HepG2 (cell line): ENCODE data around the gene PRKAR1A. TPM values are rescaled to one million over a fixed set of nuclear protein-coding genes. Genes with fewer than 3 reads are reported as not detected.

Experiments
- FOSL1 ChIP-seq: sonication (generic); formaldehyde crosslinking; IDR thresholded peaks from 2 replicates; pipeline ENCODE4 v1.9.0; 2021; ENCODE audit warnings: missing genetic modification reagents, borderline replicate concordance
- FOSL2 ChIP-seq: sonication (generic); formaldehyde crosslinking; IDR thresholded peaks from 2 replicates; pipeline ENCODE4 v1.4.0; 2020; ENCODE audit warnings: missing genetic modification reagents
- GATAD1 ChIP-seq: IDR thresholded peaks from 2 replicates; pipeline ENCODE4 v1.6.1; 2016; ENCODE audit warnings: missing genetic modification reagents, missing compliant biosample characterization
- TBX3 ChIP-seq: fragments of 450-650 bp; IDR thresholded peaks from 2 replicates; pipeline ENCODE4 v1.6.1; 2017; ENCODE audit warnings: antibody characterized with exemption, mild to moderate bottlenecking, inconsistent platforms, borderline replicate concordance
- ZNF567 ChIP-seq: sonication (generic); formaldehyde crosslinking; IDR thresholded peaks from 2 replicates; pipeline ENCODE4 v1.8.1; 2023; ENCODE audit warnings: mild to moderate bottlenecking, missing genetic modification reagents, borderline replicate concordance
- ZNF644 ChIP-seq: IDR thresholded peaks from 2 replicates; pipeline ENCODE4 v1.6.1; 2016; ENCODE audit warnings: low read depth
- ZNF781 ChIP-seq: sonication (generic); formaldehyde crosslinking; IDR thresholded peaks from 2 replicates; pipeline ENCODE4 v1.5.1; 2020; ENCODE audit warnings: borderline replicate concordance, mild to moderate bottlenecking, missing genetic modification reagents; ENCODE audit errors: not compliant biosample characterization
- polyA plus RNA-seq, 8 experiments: library from polyadenylated mRNA; depleted of rRNA in 3 of 8; stranded (reverse) in 7 of 8; unstranded in 1 of 8; fragments of >200 nt; fragmentation: Illumina TruSeq in 4 of 8; extraction: Trizol in 4 of 8; gene quantifications; 2 replicates each; pipeline versions ENCODE4 v1.2.1 to v1.2.3, GENCODE V29; 2011 to 2016; ENCODE audit warnings: low read depth in 4 of 8, missing spikeins in 1 of 8, mixed read lengths in 1 of 8; ENCODE audit not compliant: insufficient read depth in 1 of 8
- total RNA-seq, 5 experiments: library from RNA; depleted of rRNA; stranded (reverse); fragments of >200 nt; fragmentation: Illumina TruSeq; extraction: Trizol; gene quantifications; 2 replicates each; pipeline ENCODE4 v1.2.3, GENCODE V29; 2016; ENCODE audit warnings: low read depth in 1 of 5
- TF ChIP-seq, protein P1 (sequence below): sonication (generic); formaldehyde crosslinking; IDR thresholded peaks from 2 replicates; pipeline ENCODE4 v1.5.0; 2020; ENCODE audit warnings: mild to moderate bottlenecking, missing genetic modification reagents, borderline replicate concordance
- TF ChIP-seq, protein P2 (sequence below): sonication (generic); formaldehyde crosslinking; IDR thresholded peaks from one replicate; pipeline ENCODE4 v1.5.1; 2020; ENCODE audit warnings: mild to moderate bottlenecking, missing genetic modification reagents; ENCODE audit errors: not compliant biosample characterization
- TF ChIP-seq, protein P3 (sequence below): sonication (generic); formaldehyde crosslinking; IDR thresholded peaks from 2 replicates; pipeline ENCODE4 v1.4.0; 2020; ENCODE audit warnings: missing genetic modification reagents; ENCODE audit errors: not compliant biosample characterization

The PRKAR1A gene
- total and polyA plus RNA-seq, 2 of the 13 experiments (the other 11 are each of a cell fraction or from before 2014, with no cell fraction given) = 265 to 266 TPM

DNA sequence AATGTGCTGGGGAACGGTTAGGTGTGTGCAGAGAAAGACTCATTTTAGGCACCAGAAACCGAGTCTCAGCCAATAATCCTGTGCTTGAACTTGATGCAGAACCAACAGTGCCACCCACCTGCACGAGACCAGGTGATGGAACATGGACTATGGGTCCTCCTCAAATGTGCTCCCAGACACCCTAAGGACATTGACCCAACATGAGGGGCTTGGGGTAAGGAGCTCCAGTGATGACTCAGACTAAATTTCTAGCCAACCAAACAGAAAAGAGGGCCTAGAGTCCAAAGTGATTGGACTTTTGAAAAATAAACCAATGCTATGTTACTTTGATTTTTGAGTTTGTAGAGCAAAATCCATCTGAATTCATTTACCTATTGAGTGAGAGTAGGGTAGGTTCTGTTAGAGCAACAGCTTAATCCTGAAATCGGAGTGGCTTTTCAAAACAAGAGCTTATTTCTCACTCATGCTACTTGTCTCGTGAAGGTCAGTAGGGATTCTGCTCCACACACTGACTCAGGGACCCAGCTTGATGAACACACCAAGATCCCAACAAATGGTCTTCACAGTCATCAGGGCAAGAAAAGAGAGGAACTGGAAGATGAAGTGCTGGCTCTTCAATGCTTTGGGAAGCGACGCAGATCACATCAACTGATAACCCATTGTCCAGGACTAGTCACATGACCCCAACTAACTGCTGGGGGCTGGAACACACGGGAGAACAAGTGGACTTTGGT lies 67.1 kb downstream of the PRKAR1A start (continued):
- TF ChIP-seq, protein P1, sequence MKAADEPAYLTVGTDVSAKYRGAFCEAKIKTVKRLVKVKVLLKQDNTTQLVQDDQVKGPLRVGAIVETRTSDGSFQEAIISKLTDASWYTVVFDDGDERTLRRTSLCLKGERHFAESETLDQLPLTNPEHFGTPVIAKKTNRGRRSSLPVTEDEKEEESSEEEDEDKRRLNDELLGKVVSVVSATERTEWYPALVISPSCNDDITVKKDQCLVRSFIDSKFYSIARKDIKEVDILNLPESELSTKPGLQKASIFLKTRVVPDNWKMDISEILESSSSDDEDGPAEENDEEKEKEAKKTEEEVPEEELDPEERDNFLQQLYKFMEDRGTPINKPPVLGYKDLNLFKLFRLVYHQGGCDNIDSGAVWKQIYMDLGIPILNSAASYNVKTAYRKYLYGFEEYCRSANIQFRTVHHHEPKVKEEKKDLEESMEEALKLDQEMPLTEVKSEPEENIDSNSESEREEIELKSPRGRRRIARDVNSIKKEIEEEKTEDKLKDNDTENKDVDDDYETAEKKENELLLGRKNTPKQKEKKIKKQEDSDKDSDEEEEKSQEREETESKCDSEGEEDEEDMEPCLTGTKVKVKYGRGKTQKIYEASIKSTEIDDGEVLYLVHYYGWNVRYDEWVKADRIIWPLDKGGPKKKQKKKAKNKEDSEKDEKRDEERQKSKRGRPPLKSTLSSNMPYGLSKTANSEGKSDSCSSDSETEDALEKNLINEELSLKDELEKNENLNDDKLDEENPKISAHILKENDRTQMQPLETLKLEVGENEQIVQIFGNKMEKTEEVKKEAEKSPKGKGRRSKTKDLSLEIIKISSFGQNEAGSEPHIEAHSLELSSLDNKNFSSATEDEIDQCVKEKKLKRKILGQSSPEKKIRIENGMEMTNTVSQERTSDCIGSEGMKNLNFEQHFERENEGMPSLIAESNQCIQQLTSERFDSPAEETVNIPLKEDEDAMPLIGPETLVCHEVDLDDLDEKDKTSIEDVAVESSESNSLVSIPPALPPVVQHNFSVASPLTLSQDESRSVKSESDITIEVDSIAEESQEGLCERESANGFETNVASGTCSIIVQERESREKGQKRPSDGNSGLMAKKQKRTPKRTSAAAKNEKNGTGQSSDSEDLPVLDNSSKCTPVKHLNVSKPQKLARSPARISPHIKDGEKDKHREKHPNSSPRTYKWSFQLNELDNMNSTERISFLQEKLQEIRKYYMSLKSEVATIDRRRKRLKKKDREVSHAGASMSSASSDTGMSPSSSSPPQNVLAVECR = 0 out of 2 replicates have a peak, but pooled peaks have one; percentile 0
- peak; percentile 30; the same call in 1 of the 2 replicates for TF ChIP-seq ZNF644 (CRISPR knock-in tag)
- TF ChIP-seq TBX3 = no peak
- no peak for TF ChIP-seq ZNF567 (CRISPR knock-in tag)
- no peak for TF ChIP-seq GATAD1 (CRISPR knock-in tag)
- no peak for TF ChIP-seq FOSL1 (CRISPR knock-in tag)
- TF ChIP-seq, protein P2, sequence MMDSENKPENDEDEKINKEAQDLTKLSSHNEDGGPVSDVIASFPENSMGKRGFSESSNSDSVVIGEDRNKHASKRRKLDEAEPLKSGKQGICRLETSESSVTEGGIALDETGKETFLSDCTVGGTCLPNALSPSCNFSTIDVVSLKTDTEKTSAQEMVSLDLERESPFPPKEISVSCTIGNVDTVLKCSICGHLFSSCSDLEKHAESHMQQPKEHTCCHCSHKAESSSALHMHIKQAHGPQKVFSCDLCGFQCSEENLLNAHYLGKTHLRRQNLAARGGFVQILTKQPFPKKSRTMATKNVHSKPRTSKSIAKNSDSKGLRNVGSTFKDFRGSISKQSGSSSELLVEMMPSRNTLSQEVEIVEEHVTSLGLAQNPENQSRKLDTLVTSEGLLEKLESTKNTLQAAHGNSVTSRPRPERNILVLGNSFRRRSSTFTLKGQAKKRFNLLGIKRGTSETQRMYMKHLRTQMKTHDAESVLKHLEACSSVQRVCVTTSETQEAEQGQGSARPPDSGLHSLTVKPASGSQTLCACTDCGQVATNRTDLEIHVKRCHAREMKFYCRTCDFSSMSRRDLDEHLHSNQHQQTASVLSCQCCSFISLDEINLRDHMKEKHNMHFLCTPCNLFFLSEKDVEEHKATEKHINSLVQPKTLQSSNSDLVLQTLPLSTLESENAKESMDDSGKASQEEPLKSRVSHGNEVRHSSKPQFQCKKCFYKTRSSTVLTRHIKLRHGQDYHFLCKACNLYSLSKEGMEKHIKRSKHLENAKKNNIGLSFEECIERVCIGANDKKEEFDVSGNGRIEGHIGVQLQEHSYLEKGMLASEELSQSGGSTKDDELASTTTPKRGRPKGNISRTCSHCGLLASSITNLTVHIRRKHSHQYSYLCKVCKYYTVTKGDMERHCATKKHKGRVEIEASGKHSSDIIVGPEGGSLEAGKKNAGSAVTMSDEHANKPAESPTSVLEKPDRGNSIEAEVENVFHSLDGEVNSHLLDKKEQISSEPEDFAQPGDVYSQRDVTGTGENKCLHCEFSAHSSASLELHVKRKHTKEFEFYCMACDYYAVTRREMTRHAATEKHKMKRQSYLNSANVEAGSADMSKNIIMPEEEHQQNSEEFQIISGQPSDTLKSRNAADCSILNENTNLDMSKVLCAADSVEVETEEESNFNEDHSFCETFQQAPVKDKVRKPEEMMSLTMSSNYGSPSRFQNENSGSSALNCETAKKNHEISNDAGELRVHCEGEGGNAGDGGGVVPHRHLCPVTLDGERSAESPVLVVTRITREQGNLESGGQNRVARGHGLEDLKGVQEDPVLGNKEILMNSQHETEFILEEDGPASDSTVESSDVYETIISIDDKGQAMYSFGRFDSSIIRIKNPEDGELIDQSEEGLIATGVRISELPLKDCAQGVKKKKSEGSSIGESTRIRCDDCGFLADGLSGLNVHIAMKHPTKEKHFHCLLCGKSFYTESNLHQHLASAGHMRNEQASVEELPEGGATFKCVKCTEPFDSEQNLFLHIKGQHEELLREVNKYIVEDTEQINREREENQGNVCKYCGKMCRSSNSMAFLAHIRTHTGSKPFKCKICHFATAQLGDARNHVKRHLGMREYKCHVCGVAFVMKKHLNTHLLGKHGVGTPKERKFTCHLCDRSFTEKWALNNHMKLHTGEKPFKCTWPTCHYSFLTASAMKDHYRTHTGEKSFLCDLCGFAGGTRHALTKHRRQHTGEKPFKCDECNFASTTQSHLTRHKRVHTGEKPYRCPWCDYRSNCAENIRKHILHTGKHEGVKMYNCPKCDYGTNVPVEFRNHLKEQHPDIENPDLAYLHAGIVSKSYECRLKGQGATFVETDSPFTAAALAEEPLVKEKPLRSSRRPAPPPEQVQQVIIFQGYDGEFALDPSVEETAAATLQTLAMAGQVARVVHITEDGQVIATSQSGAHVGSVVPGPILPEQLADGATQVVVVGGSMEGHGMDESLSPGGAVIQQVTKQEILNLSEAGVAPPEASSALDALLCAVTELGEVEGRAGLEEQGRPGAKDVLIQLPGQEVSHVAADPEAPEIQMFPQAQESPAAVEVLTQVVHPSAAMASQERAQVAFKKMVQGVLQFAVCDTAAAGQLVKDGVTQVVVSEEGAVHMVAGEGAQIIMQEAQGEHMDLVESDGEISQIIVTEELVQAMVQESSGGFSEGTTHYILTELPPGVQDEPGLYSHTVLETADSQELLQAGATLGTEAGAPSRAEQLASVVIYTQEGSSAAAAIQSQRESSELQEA (CRISPR knock-in tag) = peak; percentile 33
- TF ChIP-seq ZNF781 (CRISPR knock-in tag) = peak; percentile 26
- TF ChIP-seq FOSL2 (CRISPR knock-in tag) = peak; percentile 67
- TF ChIP-seq, protein P3, sequence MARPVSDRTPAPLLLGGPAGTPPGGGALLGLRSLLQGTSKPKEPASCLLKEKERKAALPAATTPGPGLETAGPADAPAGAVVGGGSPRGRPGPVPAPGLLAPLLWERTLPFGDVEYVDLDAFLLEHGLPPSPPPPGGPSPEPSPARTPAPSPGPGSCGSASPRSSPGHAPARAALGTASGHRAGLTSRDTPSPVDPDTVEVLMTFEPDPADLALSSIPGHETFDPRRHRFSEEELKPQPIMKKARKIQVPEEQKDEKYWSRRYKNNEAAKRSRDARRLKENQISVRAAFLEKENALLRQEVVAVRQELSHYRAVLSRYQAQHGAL (CRISPR knock-in tag) = no peak
